ENCODE data around the gene CEBPE.

CEBPE gene

GRCh38 chr14:23118506-23119362 is at the start of gene CEBPE:
Gene CEBPE, minus strand, starts transcription at chr14:23119255. Its CDS starts 164 bp downstream, at chr14:23119091.
- no peak for DNase-seq (ENCODE audit: low read depth)

- no peak for DNase-seq (ENCODE audit: low read depth)
Measured at GRCh38 chr14:23168246-23168645, 49.2 kb upstream of the CEBPE start.

GRCh38 chr14:23167116-23167847 is 48.2 kb upstream of the CEBPE start:
- DNase-seq (ENCODE audit: low read depth), result no peak

- no peak for DNase-seq (ENCODE audit: low read depth)
Measured at GRCh38 chr14:23164949-23165348, 45.9 kb upstream of the CEBPE start.

GRCh38 chr14:23164250-23164649 is 45.2 kb upstream of the CEBPE start:
- no peak for DNase-seq (ENCODE audit: low read depth)

GRCh38 chr14:23163830-23164229 is 44.8 kb upstream of the CEBPE start:
- no peak for DNase-seq (ENCODE audit: low read depth)

- DNase-seq (ENCODE audit: low read depth), result no peak
Measured at GRCh38 chr14:23162800-23163199, 43.7 kb upstream of the CEBPE start.

GRCh38 chr14:23162005-23162404 is 43.0 kb upstream of the CEBPE start:
- no peak for DNase-seq (ENCODE audit: low read depth)

- no peak for DNase-seq (ENCODE audit: low read depth)
Measured at GRCh38 chr14:23160924-23161522, 42.0 kb upstream of the CEBPE start.

GRCh38 chr14:23159532-23159931 is 40.5 kb upstream of the CEBPE start:
- no peak for DNase-seq (ENCODE audit: low read depth)

GRCh38 chr14:23158779-23159178 is 39.7 kb upstream of the CEBPE start:
- DNase-seq (ENCODE audit: low read depth), result no peak

- no peak for DNase-seq (ENCODE audit: low read depth)
Measured at GRCh38 chr14:23154964-23155587, 36.0 kb upstream of the CEBPE start.

- DNase-seq (ENCODE audit: low read depth), result no peak
Measured at GRCh38 chr14:23153851-23154796, 35.1 kb upstream of the CEBPE start.

- no peak for DNase-seq (ENCODE audit: low read depth)
Measured at GRCh38 chr14:23151342-23151741, 32.3 kb upstream of the CEBPE start.

GRCh38 chr14:23149745-23150144 is 30.7 kb upstream of the CEBPE start:
- no peak for DNase-seq (ENCODE audit: low read depth)

- DNase-seq (ENCODE audit: low read depth), result no peak
Measured at GRCh38 chr14:23148591-23149249, 29.7 kb upstream of the CEBPE start.

GRCh38 chr14:23147676-23148075 is 28.6 kb upstream of the CEBPE start:
- DNase-seq (ENCODE audit: low read depth), result no peak

- no peak for DNase-seq (ENCODE audit: low read depth)
Measured at GRCh38 chr14:23146980-23147379, 27.9 kb upstream of the CEBPE start.

GRCh38 chr14:23146351-23146910 is 27.4 kb upstream of the CEBPE start:
- DNase-seq (ENCODE audit: low read depth), result no peak

- DNase-seq (ENCODE audit: low read depth), result no peak
Measured at GRCh38 chr14:23145794-23146350, 26.8 kb upstream of the CEBPE start.

All from activated T-helper 9 cell treated with anti-CD3 and anti-CD28 coated beads, Interleukin-2, amount 50 U/mL, for 16 hours (primary cell).